NK-92 treated with Interleukin-12 subunit alpha and Interleukin-12 subunit beta, amount 100 ng/mL, for 24 hours (cell line): Measurements from ENCODE around the gene MYRIP.
"Not testable (repeated sequence)": the region's sequence is repeated elsewhere in the genome, so short reads cannot be mapped to it uniquely, and the experiment has no call there.

Source experiments
- DNase-seq: peaks from one replicate; lab custom pipeline; 2025; lab: John Stamatoyannopoulos, UW

MYRIP gene

DNA sequence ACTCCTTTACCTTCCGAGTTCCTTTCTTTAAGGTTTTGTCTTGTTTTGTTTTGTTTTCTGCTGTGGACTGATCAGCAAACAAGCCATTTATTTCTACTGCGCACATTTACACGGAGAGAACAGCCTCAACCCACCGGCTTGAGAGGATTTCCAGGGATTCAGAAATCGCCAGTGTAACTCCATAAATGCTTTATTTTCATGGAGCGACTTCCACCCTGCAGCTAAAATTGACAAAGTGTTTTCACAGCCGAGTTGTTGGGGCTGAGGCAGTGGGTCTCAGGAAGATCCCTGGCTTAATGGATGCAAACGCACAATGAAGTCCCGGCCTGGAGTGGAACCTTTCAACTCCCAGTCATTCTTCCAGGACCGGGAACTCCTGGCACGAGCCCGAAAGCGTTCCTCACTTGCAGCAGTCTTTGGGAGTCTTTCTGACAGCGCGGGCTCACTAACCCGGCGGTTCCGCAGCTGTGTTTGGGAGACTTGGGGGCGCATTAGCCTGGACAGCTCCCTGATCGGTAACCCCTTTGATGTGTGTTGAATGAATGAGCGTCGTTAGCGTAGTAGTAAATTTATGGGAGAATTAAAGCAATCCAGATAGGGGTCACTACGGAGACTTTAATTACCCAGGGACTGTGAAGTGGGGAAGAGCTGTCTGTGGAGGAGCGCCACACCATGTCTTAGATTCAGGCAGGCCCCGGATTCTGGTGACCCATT lies 785 bp upstream of the MYRIP start:
- no peak for DNase-seq

DNA sequence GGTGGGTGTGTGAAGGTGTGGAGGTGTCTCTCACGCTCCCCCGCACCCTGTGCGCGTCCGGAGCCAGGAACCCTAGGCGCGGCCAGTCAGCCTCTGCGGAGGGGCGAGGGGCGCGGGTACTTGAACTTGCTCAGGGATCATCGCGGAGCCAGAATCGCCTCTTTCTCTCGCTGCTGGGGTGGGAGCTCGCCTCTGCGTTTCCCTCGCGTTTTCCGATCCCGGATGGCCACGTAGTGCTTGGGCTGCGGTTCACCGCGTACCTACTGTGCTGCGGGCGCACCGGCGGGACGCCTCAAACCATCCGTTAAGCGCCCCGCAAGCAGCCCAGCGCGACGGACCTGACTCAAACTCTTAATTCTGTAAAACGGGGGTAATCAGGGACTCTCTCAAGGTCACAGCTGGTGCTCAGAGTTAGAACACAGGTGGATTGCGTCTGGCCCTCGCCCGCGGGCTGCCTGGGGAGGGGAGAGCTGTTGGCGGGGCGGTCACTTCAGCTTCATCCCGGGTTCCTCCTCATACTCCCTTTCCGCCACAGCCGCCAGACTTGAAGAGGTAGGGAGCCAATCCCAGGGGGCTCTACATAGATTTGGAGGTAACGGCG lies 686 bp downstream of the MYRIP start:
- DNase-seq, result no peak

DNA sequence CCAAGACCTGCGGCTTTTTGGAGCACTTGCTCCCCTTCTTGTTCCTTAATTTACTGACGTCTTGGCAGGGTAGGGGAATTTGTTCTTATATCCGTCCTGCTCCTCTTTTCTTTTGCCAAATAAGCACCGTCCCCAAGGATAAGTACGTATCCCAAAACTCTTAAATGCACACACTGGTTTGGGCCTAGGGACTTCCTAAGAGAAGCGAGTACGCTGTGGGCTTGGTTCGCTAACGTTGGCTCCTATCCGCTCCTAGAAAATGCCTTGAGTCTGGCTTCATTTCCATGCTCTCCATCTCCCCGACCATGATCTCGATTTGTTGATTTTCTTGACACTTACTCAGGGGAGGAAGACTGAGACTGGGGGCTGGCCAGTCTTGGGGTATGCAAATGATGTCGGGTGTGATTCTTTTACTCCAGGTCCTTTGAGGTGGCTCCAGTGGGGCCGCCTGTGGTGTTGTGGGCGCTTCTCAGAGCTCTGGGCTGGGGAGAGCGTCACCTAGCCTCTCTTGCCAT lies 1.3 kb downstream of the MYRIP start:
- DNase-seq, result no peak

DNA sequence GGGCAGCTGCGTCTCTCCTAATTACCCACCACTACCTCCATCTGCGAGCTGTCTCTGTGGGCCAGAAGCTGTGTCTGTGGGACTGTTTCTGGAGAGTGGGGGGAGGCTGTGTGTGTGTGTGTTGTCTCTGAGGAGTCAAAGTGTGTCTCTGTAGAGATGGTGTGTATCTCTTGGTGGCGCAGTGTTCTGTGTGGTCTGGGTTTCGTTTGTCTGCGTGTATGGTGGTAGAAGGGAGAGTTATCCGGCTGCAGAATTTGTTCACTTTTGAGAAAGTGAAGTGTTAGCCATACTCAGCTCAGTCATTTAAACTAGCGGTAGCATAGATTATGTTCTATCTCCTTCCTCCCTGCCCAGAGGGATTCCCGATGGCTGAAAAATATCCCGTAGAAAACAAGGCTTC lies 2.2 kb downstream of the MYRIP start:
- DNase-seq, result no peak

DNA sequence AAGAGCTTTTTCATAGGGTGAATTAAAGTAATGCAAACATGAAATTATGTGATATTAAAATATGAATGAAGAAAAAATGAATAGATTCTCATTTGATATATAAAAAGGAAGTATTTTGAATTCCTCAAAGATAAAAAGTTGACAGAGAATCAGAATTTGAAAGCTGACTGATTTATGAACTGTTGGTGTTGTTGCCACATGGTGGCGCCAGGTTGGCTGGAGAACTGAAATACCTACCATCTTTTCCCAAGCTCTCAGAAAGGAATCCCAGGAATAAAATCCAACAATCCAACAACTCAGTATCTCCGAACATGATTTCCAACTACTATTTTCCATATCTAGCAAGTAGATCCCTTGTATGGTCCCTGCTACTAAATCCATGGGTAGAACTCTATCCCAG lies 3.1 kb downstream of the MYRIP start:
- no peak for DNase-seq

DNA sequence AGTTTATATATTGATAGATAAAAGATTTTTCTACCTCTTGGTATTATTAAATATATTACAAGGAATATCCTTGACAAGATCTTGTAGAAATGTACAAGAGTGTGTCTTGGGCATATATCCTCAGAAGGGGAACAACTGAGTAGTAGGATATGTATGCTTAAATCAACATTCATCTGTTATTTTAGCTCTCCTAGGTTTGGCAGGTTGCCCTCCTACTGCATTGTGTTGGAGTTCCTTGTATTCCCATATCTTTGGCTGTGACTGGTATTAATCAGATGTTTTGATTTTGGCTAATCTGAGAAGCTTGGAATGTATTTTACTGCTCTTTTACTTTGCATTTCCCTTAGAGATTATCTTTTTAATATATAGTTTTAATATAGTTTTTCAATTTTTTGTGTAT lies 4.6 kb downstream of the MYRIP start:
- no peak for DNase-seq

DNA sequence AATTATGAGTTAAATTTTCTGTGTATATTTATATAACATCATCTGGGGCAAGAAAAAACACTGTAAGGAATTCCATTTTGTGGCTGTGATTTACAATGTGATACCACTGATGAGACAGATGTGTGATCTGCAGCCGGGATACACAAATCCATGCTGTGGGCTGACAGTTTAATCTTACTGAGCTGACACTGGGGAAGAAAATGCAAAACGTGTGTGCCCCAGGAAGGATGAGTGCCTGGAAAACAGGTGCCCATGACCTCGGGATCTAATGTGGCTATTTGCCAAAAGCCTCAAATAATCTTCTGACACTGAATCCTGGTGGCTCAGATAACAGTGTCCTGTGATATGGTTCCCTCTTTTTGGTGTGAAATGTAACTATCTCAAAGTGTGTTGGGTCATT lies 10.5 kb downstream of the MYRIP start:
- no peak for DNase-seq

DNA sequence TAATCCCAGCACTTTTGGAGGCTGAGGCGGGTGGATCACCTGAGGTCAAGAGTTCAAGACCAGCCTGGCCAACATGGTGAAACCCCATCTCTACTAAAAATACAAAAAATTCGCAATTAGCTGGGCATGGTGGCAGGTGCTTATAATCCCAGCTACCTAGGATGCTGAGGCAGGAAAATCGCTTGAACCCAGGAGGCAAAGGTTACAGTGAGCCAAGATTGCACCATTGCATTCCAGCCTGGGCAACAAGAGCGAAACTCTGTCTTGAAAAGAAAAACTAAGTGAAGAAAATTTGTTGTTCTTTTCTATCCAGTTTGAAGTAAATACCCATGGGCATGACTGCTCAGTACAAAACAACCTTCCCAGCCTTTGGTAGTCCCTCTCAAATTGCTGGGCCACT lies 24.4 kb downstream of the MYRIP start:
- not testable (repeated sequence) for DNase-seq

DNA sequence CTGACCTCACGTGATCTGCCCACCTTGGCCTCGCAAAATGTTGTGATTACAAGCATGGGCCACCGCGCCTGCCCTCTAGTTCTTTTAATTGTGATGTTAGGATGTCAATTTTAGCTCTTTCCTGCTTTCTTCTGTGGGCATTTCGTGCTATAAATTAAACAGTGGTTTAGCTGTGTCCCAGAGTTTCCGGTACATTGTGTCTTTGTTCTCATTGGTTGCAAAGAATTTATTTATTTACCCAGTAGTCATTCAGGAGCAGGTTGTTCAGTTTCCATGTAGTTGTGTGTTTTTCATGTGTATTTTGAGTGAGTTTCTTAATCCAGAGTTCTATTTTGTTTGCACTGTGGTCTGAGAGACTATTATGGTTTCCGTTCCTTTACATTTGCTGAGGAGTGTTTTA lies 30.1 kb downstream of the MYRIP start:
- DNase-seq, result no peak

DNA sequence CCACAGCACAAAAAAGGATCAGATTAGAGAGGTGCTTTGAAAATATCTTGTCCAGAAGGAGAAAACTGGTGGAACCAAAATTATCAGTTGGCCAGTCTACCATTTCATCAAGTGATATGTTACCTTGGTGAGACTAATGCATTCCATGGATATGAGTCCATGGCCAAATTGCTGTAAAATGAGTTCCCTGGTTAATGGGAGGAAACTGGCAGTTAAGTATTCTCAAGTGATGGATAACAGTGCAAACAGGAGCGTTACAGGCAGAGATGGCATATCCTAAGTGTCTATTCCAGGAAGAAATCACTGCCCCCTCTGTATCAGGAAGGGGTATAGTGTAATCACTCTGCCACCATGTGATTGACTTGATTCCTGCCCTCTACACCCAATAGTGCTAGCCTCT lies 34.0 kb downstream of the MYRIP start:
- no peak for DNase-seq

DNA sequence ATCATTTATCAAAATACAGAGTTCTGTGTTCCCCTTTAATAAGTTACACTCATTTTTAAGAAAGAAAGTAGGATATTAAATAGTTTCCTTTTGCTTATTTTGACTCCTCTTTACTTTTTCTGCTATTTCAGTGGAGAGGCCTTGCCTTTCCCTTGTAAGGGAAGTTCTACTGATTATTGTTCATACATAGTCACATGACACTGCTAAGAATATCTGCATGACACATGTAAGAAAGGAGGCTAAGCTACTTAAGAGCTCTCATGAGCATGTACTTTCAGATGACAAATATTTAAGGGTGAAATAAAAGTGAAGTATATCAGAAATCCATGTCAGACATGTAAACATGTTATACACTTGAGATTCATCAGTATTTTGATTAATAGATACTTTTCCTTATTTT lies 39.0 kb downstream of the MYRIP start:
- DNase-seq, result no peak

DNA sequence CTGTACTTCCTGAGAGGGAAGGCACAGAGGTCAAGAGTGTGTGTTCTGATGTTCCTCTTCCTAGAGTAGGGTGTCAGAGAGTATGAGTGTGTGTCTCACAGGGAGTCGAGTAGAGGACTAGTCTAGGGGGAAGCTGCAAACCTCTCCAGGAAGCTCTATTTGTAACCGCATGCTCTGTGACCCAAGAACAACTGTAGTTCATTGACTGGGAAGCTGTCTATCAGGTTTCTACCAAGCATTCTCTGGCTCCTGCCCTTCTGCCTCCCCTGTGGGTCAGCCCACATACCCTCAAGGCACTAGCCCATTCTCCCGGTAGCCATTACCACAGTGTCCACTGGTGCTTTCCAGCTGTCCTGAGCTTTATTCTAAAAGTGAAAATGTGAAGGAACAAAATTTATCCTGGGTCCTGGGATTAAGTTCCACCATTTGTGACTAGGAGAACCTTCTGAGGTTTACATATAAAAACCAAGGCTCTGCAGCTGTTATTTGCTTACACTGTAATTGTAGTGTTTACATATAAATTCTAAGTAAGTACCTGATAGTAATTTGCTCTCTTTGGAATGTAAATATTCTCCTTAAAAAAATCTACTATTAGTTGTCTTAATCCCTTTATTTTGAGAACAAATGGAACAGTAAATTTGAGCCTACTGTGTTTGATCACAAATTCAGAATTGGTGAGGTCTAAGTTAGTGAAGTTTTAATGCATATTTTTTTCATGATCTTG lies 40.7 kb downstream of the MYRIP start:
- DNase-seq, result no peak

DNA sequence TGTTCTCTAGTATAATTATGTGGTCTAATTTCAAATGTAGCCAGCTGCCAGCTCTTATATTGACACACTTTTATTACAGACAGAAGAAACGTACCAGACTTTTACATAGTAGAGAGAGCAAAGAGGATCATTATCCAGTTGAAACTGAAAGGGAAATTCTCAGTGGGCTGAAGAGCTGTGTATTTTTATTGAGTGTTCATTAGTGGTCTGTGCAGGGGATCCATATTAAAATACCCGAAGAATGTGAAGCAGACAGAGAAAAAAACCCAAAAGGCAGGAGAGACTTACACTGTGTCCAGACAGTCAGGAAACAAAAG lies 41.3 kb downstream of the MYRIP start:
- no peak for DNase-seq

DNA sequence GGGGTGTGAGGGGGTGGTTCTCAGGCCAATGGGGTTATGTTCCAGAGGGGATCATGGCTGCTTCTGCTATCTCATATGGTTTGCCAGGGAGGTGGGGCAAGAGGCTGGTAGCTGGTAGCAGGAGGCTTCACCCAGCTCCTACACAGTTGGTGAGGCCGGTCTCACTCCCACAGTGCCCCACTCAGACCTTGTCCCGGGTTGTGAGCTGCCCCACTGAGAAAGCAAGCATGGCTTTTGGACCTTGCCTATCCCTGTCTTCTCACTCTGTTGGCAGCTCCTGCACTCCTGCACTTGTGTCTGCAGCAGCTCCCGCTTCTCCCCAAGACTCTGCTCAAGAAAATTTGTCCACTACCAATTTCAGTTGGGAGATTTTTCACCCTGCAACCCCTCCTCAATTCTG lies 46.1 kb downstream of the MYRIP start:
- DNase-seq, result no peak

DNA sequence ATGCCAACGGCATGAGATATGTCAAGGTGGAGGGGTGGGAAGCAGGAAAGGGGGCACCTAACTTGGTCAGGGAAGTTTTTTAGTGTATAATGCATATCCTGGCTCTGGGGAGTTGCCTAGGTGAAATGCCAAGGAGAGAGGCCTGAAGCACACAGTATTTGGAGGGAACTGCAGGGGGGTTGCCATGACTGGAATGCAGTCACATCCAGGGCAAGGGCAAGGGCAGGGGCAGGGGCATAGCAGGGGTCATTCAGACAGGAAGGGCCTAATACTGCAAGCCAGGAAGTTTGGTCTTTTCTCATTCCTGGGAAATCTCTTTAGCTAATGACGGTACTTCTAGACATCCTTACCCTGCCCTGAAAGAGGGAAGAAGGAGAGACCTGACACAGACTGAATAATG lies 60.5 kb downstream of the MYRIP start:
- DNase-seq, result no peak

DNA sequence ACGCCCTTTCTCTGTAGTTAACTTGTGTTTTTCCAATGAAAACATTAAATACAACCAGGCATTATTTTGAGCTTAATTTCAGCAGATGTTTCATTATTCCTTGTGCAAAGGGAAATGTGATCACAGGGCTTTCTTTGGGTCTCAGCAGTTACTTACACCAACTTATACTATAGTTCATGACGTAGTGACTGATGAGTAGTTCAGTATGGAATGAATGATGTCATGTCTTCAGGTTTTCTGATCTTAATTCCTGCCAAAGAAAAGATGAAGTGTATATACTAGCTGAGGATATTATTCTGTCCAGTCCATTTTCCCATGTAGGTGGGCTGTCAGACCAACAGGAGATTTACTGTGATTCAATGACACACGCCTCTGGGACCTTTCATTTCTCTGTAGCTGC lies 61.3 kb downstream of the MYRIP start:
- no peak for DNase-seq

DNA sequence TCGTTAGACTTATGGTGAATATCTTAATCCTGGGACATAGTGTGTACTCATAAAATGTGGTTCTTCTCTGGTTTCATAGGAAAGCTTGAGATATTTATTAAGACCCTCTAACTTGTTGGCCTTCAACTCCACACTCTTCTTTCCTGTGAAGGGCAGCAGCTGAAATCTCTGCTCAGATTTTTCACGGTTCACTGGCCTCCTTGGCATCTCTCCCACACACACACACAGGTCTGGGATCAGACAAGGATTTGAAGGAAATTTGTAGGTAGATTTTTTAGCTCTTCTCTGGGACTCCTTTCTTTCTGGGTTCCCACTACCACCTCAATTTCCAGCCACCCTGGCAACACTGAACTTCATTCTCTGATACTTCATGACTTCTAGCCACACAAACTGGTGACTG lies 70.2 kb downstream of the MYRIP start:
- no peak for DNase-seq

DNA sequence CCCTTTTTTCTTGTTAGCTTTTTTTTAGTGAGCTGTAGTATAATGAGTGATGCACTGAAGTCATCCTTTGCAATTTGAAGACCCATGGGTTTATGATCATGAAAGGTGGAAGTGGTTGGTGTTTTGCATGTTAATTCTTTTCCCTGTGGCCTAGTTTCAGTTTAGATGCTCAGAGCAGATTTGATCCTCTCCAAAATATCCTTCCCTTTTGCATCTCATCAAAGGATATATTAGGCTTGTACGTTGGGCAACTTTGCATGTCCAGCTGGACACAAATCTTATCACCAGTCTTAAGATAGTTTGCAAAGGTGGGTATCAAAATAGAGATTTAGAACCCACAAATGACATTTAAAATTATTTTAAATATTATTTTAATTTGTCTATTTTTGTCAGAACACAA lies 72.7 kb downstream of the MYRIP start:
- no peak for DNase-seq

DNA sequence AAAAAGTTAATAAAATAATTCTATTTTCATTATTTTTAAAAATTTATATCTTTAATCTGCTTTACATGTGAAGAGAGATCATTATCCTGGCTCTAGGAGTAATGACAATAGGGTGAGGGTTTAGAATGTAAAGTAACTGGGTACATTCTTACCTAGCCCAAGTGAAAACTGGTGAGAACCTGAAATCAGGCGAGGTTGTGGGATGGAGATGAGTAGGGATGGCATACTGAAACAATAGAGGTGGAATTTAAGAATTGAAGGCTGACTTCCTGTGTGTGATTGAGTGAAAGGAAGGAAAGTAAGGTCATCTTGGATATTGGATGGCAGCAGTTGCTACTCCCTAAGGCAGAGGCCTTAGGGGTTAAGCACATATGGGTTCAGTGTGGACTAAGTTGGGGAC lies 82.7 kb downstream of the MYRIP start:
- DNase-seq, result no peak

DNA sequence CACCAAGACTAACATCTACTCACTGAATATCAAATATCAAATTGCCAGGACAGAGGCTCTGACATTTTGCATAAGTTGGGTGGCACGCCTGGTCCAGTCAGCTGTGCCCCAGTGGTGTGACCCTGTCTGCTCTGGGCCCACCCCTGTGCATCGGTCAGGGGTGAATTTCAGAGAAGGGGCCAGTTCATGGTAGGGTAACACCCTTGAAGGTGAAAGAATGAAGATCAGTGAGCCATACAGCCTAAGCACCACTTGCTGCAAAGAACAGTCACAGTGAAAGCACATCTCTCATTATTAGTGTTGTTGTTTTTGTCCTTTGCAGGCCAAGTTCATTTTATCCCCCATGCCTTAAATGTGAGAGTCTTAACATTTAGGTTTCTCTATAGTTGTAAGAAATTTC lies 86.8 kb downstream of the MYRIP start:
- no peak for DNase-seq

DNA sequence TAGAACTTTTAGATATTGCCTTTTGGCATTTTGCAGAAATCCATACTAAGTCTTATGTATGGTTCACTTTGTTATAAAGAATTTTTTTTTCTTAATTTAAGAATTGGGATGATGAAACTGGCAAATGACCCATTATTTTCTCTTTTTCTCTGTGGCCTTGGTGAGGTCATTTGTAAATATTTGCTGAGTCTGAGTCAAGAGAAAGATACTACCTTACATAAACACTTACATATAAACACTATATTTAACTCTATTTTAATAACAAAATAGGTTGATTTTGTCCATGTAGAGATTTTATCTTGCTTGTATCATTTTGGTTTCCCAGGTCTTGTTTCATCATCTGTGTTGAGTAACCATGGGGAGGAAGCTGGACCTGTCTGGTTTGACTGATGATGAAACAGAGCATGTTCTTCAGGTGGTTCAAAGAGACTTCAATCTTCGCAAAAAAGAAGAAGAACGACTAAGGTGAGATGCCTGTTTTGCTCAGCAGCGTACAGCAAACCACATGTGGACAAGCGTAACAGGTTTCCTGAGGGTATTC lies 91.1 kb downstream of the MYRIP start:
- DNase-seq, result no peak

DNA sequence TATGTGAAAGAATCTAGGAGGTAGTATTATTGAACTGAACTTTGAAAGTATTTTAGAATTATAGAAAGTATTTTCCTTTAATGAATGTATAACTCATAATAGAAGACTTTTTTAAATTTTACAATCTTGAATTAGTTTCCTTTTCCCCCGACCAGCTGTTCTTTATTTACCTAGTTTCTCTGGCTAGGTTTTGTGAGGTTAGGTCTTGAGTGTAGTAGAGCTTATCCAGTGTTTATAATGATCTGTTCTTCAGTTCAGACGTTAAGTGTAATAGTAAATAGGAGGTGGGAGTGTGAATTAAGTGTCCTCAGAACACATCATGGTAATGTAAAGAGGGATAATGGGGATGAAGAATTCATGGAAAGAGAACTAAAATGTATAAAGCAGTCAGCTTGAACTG lies 93.8 kb downstream of the MYRIP start:
- DNase-seq, result no peak

DNA sequence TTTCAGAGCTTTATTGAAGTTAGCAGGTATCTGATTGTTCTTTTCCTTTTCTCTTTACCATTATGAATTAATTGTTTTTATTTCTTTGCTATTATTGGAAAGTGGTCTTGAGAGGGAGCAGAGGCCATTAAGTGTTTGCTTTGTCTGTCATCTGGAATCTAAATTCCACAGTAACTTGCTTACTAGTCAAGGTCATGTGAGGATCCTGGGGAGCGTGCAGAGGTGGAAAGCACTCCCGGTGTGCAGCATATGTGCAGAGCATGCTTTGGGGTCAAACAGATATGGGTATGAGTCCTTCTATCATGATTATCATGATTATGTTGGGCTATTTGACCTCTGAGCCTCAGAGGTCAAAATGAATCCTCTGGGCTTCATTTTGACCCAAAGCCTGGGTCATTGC lies 96.4 kb downstream of the MYRIP start:
- DNase-seq, result no peak
